IMR-90 (cell line): Measurements from ENCODE around the gene YPEL2.

Experiments used
- BHLHE40 ChIP-seq: fragments of 150-350 bp; IDR thresholded peaks from 2 replicates; pipeline ENCODE4 v1.6.1; 2016; ENCODE audit warnings: mild to moderate bottlenecking, low read depth, low read length
- CHD1 ChIP-seq: IDR thresholded peaks from 2 replicates; pipeline ENCODE4 v1.6.1; 2012; ENCODE audit warnings: low read depth, low read length, improper control_type of control experiment
- FOS ChIP-seq: fragments of 150-350 bp; IDR thresholded peaks from 2 replicates; pipeline ENCODE4 v1.6.1; 2016; ENCODE audit warnings: low read depth, low read length
- MAZ ChIP-seq: IDR thresholded peaks from 2 replicates; pipeline ENCODE4 v1.6.1; 2012; ENCODE audit warnings: low read depth, mild to moderate bottlenecking, low read length, improper control_type of control experiment, moderate library complexity, borderline replicate concordance
- POLR2A ChIP-seq: IDR thresholded peaks from 2 replicates; pipeline ENCODE4 v1.6.1; 2012; ENCODE audit warnings: mild to moderate bottlenecking, low read depth, low read length
- TF ChIP-seq, protein P1 (sequence below): conservative IDR thresholded peaks from 2 replicates; pipeline ENCODE4 v1.5.1; 2012; ENCODE audit warnings: mild to moderate bottlenecking, low read depth, low read length, improper control_type of control experiment

DNA sequence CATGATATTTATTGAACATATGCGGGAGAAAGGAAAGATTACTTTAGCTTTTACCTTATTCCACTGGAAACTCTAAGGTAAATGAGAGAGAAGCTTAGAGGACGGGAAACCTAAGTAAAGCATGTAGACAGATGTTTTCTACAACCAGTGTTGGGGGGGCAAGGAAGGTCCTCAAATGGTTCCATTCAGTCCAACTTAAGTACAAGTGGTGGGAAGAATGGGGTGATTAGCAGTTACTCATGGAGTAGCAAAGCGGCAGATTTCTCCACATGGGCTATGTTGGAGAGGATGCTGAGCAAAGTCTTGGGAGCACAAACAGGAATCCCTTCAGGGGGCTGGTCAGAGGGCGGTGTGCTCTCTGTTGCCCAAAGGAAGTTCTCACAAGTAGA is 78.6 kb downstream of the YPEL2 start:
- TF ChIP-seq POLR2A (no peak), BHLHE40 (no peak), CHD1 (no peak), FOS (no peak), MAZ (no peak)
- TF ChIP-seq, protein P1, sequence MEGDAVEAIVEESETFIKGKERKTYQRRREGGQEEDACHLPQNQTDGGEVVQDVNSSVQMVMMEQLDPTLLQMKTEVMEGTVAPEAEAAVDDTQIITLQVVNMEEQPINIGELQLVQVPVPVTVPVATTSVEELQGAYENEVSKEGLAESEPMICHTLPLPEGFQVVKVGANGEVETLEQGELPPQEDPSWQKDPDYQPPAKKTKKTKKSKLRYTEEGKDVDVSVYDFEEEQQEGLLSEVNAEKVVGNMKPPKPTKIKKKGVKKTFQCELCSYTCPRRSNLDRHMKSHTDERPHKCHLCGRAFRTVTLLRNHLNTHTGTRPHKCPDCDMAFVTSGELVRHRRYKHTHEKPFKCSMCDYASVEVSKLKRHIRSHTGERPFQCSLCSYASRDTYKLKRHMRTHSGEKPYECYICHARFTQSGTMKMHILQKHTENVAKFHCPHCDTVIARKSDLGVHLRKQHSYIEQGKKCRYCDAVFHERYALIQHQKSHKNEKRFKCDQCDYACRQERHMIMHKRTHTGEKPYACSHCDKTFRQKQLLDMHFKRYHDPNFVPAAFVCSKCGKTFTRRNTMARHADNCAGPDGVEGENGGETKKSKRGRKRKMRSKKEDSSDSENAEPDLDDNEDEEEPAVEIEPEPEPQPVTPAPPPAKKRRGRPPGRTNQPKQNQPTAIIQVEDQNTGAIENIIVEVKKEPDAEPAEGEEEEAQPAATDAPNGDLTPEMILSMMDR: no peak
